Calu3 (cell line): Measurements from ENCODE around the gene ZNF358. TPM values are rescaled to one million over a fixed set of nuclear protein-coding genes. Genes with fewer than 3 reads are reported as not detected.

Experiments
- Bru-seq: library from RNA; stranded (reverse); fragments of 400-500 nt; gene quantifications from one replicate; lab custom pipeline; 2021; lab: Mats Ljungman, UMichigan
- BruChase-seq, 2 experiments: library from RNA; stranded (reverse); fragments of 400-500 nt; gene quantifications; one replicate each; lab custom pipeline; 2021; lab: Mats Ljungman, UMichigan
- BruUV-seq: library from RNA; stranded (reverse); fragments of 400-500 nt; replicated peaks from 2 replicates; lab custom pipeline; 2021; lab: Mats Ljungman, UMichigan
- CTCF ChIA-PET: fragments of 300-600 bp; sonication (Branson Sonifier 250); formaldehyde crosslinking; loops from one replicate; lab custom pipeline; 2022; ENCODE audit warnings: antibody characterized with exemption; lab: Charles Lee
- DNase-seq: peaks from one replicate; pipeline ENCODE4 v3.0.0; 2022
- H3K27ac Mint-ChIP-seq: one replicate; pipeline ENCODE4 v1.8.0; 2022; ENCODE audit warnings: mixed read lengths; ENCODE audit not compliant: unreplicated experiment
- H3K27me3 Mint-ChIP-seq: one replicate; pipeline ENCODE4 v1.8.0; 2022; ENCODE audit warnings: mixed read lengths; ENCODE audit not compliant: unreplicated experiment
- H3K36me3 Mint-ChIP-seq: one replicate; pipeline ENCODE4 v1.8.0; 2022; ENCODE audit warnings: mild to moderate bottlenecking, moderate library complexity, mixed read lengths; ENCODE audit not compliant: insufficient read depth, unreplicated experiment
- H3K4me1 Mint-ChIP-seq: one replicate; pipeline ENCODE4 v1.8.0; 2022; ENCODE audit warnings: mild to moderate bottlenecking, low read depth, mixed read lengths; ENCODE audit not compliant: unreplicated experiment
- H3K4me3 Mint-ChIP-seq: one replicate; pipeline ENCODE4 v1.8.0; 2022; ENCODE audit warnings: mild to moderate bottlenecking, low read depth, moderate library complexity, mixed read lengths; ENCODE audit not compliant: unreplicated experiment
- H3K9me3 Mint-ChIP-seq: one replicate; pipeline ENCODE4 v1.8.0; 2022; ENCODE audit warnings: low read depth, mixed read lengths; ENCODE audit not compliant: unreplicated experiment
- intact Hi-C: fragments of 100-400 bp; cut with micrococcal nuclease; formaldehyde crosslinking; loops from one replicate; pipeline ENCODE4 v1.10.0; 2022; ENCODE audit not compliant: unreplicated experiment
- long read RNA-seq: library from polyadenylated mRNA; stranded (forward); transcript quantifications from one replicate; pipeline ENCODE4 v2.0.0, GENCODE V29; 2022
- total RNA-seq: library from RNA; stranded (reverse); gene quantifications from 2 replicates; pipeline ENCODE4 v1.2.3, GENCODE V29; 2022
- TF ChIP-seq, protein P1 (sequence below): fragments of 200-600 bp; IDR thresholded peaks from one replicate; pipeline ENCODE4 v1.8.0; 2022; ENCODE audit warnings: antibody characterized with exemption; ENCODE audit not compliant: unreplicated experiment

The ZNF358 gene
- total RNA-seq, result 22.6 and 23.8 TPM in 2 replicates
- Bru-seq, nascent RNA, result percentile 36 among the genes with signal in this experiment
- percentile 75 among the genes with signal in this experiment for BruChase-seq, experiment 1, labeled RNA remaining after a 6-hour chase
- percentile 53 among the genes with signal in this experiment for BruChase-seq, experiment 2, labeled RNA remaining after a 2-hour chase
- long read RNA-seq, transcript ZNF358-202 (2 exons, 1,954 nt), result major isoform, 11 of 19 reads
- long read RNA-seq, partial matches to known transcripts, result 5 of 19 reads
- long read RNA-seq, other reads (novel, unspliced or antisense), result 3 of 19 reads

DNA sequence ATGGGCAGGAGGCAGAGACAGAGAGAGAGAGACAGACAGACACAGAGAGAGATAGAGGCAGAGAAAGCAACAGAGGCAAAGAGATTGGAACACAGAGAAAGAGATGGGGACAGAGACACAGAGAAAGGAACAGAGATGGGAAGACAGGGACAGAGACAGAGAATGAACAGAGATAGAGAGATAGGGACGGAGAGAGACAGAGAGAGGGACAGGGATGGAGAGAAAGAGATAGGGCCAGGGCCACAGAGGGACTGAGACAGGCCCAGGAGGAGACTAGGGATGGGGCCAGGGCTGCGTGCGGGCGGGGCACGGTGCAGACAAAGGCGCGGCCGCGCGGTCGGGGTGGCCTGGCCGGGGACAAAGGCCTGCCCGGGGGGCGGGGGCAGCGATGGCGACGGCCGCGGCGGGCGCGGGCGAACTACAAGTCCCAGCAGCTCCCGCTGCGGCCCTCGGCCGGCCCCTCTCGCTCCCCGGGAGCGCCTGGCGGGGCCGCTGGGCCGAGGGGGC lies at the start of gene ZNF358:
TSS of gene ZNF358 (plus strand) at position 459 of the 507 bp plus-strand sequence. CDS start 3,140 bp downstream, outside the sequence.
- no TSS peak for BruUV-seq
- peaks cover 18% of the 10 kb centered on the region for H3K36me3 Mint-ChIP-seq
- peaks cover 13% of the 10 kb centered on the region for H3K27me3 Mint-ChIP-seq
- CTCF ChIA-PET, result no interaction called here
- H3K4me3 Mint-ChIP-seq, result peak within 1 kb of the TSS; percentile 76
- intact Hi-C loops, result no loop called here
- DNase-seq, result peak; percentile 60
- no peaks in the 10 kb centered on the region for H3K9me3 Mint-ChIP-seq
- H3K27ac Mint-ChIP-seq, result peak within 1 kb of the TSS; percentile 83
- H3K4me1 Mint-ChIP-seq, result peaks cover 10% of the 10 kb centered on the region
- TF ChIP-seq, protein P1, sequence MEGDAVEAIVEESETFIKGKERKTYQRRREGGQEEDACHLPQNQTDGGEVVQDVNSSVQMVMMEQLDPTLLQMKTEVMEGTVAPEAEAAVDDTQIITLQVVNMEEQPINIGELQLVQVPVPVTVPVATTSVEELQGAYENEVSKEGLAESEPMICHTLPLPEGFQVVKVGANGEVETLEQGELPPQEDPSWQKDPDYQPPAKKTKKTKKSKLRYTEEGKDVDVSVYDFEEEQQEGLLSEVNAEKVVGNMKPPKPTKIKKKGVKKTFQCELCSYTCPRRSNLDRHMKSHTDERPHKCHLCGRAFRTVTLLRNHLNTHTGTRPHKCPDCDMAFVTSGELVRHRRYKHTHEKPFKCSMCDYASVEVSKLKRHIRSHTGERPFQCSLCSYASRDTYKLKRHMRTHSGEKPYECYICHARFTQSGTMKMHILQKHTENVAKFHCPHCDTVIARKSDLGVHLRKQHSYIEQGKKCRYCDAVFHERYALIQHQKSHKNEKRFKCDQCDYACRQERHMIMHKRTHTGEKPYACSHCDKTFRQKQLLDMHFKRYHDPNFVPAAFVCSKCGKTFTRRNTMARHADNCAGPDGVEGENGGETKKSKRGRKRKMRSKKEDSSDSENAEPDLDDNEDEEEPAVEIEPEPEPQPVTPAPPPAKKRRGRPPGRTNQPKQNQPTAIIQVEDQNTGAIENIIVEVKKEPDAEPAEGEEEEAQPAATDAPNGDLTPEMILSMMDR, result no peak

GRCh38 chr19:7467009-7467989 lies 48.6 kb upstream of the ZNF358 start:
- BruUV-seq, result no TSS peak
- no peak overlapping the region for H3K4me3 Mint-ChIP-seq
- H3K27ac Mint-ChIP-seq, result no peak overlapping the region
- TF ChIP-seq, protein P1, result no peak
- CTCF ChIA-PET, result no interaction called here
- H3K36me3 Mint-ChIP-seq, result peaks cover 18% of the 10 kb centered on the region
- no peaks in the 10 kb centered on the region for H3K27me3 Mint-ChIP-seq
- intact Hi-C loops, result no loop called here
- H3K4me1 Mint-ChIP-seq, result no peaks in the 10 kb centered on the region
- no peaks in the 10 kb centered on the region for H3K9me3 Mint-ChIP-seq
- no peak for DNase-seq

GRCh38 chr19:7468840-7469239 lies 47.1 kb upstream of the ZNF358 start:
- no TSS peak for BruUV-seq
- no peak overlapping the region for H3K4me3 Mint-ChIP-seq
- no peaks in the 10 kb centered on the region for H3K9me3 Mint-ChIP-seq
- H3K27ac Mint-ChIP-seq, result no peak overlapping the region
- CTCF ChIA-PET, result no interaction called here
- TF ChIP-seq, protein P1, result no peak
- no peaks in the 10 kb centered on the region for H3K27me3 Mint-ChIP-seq
- intact Hi-C loops, result no loop called here
- no peaks in the 10 kb centered on the region for H3K4me1 Mint-ChIP-seq
- H3K36me3 Mint-ChIP-seq, result peaks cover 16% of the 10 kb centered on the region
- DNase-seq, result no peak

DNA sequence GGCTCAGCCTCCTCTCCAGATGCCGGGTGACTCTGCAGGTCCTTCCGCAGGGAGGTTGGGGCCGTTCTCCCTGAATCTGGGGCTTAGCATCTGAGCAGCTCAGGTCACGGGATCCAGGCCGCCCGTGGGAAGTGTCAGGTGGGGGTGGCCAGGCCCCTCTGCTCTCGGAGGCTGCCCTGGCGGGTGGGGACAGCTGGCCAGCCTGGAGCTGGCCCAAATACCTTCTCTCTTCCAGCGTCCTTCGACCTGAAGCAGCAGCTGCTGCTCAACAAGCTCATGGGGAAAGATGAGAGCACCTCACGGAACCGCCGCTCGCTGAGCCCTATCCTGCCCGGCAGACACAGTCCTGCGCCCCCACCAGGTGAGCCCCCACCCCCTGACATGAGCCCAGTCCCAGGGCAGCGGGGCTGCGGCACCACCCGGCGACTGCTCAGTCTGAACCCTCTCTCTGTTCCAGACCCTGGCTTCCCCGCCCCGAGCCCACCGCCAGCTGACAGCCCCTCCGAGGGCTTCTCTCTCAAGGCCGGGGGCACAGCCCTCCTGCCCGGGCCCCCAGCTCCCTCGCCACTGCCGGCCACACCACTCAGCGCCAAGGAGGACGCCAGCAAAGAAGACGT lies 46.1 kb upstream of the ZNF358 start:
- Mint-ChIP-seq H3K27me3 (no peaks in the 10 kb centered on the region), H3K4me1 (no peaks in the 10 kb centered on the region), H3K9me3 (no peaks in the 10 kb centered on the region), H3K27ac (no peak overlapping the region), H3K4me3 (no peak overlapping the region), H3K36me3 (peaks cover 13% of the 10 kb centered on the region)
- intact Hi-C loops, result no loop called here
- BruUV-seq, result no TSS peak
- DNase-seq, result no peak
- CTCF ChIA-PET, result no interaction called here
- TF ChIP-seq, protein P1, result no peak
